ENCODE data around the gene CADM1.

- TF ChIP-seq CTCF (IDR thresholded peaks at IDR 0.05) (no peak), POLR2A (IDR thresholded peaks at IDR 0.05) (no peak)
Observed at GRCh38 chr11:115181538-115181937, 322.7 kb downstream of the CADM1 start.
